SK-N-SH (cell line): ENCODE data around the gene ERN1.

ENCODE experiments used
- CHD2 ChIP-seq: fragments of 150-350 bp; IDR thresholded peaks from 2 replicates; pipeline ENCODE4 v1.6.1; 2018; ENCODE audit warnings: low read length; ENCODE audit not compliant: partially characterized antibody
- CTCF ChIP-seq: fragments of 200-600 bp; sonication (generic); IDR thresholded peaks from 2 replicates; pipeline ENCODE4 v1.6.1; 2017; ENCODE audit warnings: antibody characterized with exemption, mild to moderate bottlenecking, moderate library complexity
- GABPA ChIP-seq: IDR thresholded peaks from 2 replicates; pipeline ENCODE4 v1.4.0; 2012; ENCODE audit warnings: low read depth, mild to moderate bottlenecking
- GATA2 ChIP-seq: sonication (generic); formaldehyde crosslinking; IDR thresholded peaks from 2 replicates; pipeline ENCODE4 v1.5.0; 2020; ENCODE audit warnings: mild to moderate bottlenecking, missing genetic modification reagents
- MXI1 ChIP-seq: IDR thresholded peaks from 2 replicates; pipeline ENCODE4 v1.6.1; 2012; ENCODE audit warnings: mild to moderate bottlenecking, low read depth, low read length, improper control_type of control experiment
- REST ChIP-seq: IDR thresholded peaks from 2 replicates; pipeline ENCODE4 v1.6.1; 2012; ENCODE audit warnings: mild to moderate bottlenecking, low read depth, low read length, moderate library complexity
- SMC3 ChIP-seq: IDR thresholded peaks from 2 replicates; pipeline ENCODE4 v1.6.1; 2012; ENCODE audit warnings: low read depth, low read length, improper control_type of control experiment
- TAF1 ChIP-seq: IDR thresholded peaks from 2 replicates; pipeline ENCODE4 v1.6.1; 2012; ENCODE audit warnings: low read depth, mild to moderate bottlenecking, low read length, moderate library complexity, borderline replicate concordance
- YY1 ChIP-seq: IDR thresholded peaks from 2 replicates; pipeline ENCODE4 v1.4.0; 2012; ENCODE audit warnings: low read depth, mild to moderate bottlenecking

DNA sequence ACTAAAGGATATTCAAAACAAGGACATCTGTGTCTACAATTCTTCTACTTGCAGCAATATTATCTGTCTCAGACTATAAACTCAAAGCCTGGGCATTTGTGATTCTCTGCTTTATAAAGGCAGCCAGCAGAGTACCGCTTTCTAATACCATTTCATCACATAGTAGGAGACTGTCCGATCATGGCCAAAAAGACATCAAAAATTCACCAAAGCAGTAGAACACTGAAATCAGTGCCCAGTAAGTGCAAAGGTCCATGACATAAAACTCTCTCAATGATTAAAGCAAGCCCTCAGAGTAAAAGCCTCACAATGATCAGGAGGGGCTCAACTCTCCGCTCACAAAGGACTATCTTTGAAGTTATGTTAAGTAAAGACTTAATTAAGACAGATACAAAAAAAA is 23.0 kb downstream of the ERN1 start:
- TF ChIP-seq CTCF (no peak), REST (no peak), YY1 (no peak), TAF1 (no peak), GABPA (no peak), GATA2 (no peak), MXI1 (no peak), CHD2 (no peak), SMC3 (no peak)
